SHP77 (cell line): ENCODE measurements around the gene TCP10L.
A peak's percentile ranks its signal among the peaks of the same experiment; 100 is the strongest.
"Not testable (repeated sequence)": the region's sequence is repeated elsewhere in the genome, so short reads cannot be mapped to it uniquely, and the experiment has no call there.

Experiments
- DNase-seq, 2 experiments: peaks; one replicate each; lab custom pipeline; 2025; lab: John Stamatoyannopoulos, UW

TCP10L gene

GRCh38 chr21:32585970-32586369, 647 bp upstream of the TCP10L start:
- DNase-seq = no peak

DNA sequence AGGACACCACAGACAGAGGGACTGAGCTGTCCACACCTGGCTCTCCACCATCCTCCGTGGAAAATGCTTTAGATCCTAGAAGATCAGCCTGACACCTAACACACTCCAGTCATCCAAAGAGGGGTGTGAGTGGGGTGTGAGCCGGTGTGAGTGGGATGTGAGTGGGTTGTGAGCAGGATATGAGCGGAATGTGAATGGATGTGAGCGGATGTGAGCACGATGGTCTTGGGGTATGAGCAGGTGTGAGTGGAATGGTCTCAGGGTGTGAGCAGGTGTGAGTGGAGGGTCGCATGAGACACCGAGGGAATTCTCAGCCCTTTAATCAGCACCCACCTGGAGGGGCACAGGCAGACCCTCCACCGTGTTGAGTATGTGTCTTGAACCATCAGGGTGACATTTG, 851 bp downstream of the TCP10L start:
- DNase-seq = no peak

- no peak for DNase-seq
Observed at GRCh38 chr21:32581732-32582131, 3.6 kb downstream of the TCP10L start.

DNA sequence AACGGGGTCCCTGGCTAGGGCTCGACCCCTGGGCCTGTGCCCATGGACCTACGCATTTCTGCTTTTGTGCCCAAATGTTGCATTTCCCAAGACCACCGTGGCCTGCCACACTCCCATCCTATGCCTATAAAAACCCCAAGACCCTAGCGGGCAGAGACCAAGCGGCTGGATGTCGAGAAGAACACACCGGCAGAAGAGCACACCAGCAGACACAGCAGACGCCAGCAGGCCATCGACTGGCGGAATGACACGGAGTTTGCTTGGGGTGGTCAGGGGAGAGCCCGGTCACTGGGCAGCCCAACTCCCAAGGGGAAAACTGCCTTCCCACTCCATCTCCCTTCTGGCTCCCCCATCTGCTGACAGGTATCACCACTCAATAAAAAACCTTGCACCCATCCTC, 4.4 kb downstream of the TCP10L start:
- DNase-seq = no peak

GRCh38 chr21:32578107-32578691, 7.1 kb downstream of the TCP10L start:
- peak; percentile 9 to 52 for DNase-seq

GRCh38 chr21:32576011-32576410, 9.3 kb downstream of the TCP10L start:
- no peak for DNase-seq

DNA sequence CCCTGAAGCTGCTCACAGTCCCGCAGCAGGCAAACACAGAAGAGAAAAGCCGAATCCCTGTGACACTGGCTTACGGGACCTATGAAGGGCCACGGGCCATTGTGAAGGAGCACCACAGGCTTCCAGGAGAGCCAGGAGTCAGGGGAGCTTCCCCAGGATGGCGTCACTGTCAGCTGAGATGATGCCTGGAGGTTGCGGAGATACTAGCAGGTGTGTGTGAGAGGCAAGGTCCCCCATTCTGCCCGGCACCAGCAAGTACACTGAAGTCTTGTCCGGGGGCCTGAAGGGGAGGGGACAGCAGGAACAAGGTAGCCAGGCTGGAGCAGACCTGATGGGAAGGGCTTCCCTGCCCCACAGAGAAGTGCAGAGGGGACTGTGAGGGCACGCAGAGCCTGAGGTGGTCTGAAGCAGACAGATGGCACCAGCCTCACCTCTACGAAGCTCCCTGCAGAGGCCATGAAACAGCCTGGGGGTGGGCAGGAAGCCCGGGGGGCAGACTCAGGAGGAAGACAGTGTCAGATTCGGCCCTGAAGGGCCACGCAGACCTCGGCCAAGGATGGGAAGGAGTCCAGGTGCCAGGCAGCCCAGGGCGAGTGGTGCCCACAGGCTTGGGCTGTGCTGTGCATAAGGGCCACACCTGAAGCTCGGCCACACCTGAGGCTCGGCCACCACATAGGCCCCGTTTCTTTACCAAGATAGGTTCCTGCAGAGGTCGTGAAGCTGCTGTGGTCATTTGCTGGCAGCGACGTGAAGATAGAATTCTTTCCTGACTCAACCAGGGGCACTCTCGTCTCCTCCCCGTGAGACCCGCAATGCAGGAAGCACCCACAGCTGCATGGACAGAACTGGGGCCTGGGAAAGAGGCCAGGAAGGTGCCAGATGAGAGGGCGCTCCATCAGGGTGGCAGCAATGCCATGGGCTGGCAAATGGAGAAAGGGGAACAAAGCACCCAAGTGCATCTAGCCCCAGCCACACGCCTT, 10.1 kb downstream of the TCP10L start:
- no peak for DNase-seq

DNA sequence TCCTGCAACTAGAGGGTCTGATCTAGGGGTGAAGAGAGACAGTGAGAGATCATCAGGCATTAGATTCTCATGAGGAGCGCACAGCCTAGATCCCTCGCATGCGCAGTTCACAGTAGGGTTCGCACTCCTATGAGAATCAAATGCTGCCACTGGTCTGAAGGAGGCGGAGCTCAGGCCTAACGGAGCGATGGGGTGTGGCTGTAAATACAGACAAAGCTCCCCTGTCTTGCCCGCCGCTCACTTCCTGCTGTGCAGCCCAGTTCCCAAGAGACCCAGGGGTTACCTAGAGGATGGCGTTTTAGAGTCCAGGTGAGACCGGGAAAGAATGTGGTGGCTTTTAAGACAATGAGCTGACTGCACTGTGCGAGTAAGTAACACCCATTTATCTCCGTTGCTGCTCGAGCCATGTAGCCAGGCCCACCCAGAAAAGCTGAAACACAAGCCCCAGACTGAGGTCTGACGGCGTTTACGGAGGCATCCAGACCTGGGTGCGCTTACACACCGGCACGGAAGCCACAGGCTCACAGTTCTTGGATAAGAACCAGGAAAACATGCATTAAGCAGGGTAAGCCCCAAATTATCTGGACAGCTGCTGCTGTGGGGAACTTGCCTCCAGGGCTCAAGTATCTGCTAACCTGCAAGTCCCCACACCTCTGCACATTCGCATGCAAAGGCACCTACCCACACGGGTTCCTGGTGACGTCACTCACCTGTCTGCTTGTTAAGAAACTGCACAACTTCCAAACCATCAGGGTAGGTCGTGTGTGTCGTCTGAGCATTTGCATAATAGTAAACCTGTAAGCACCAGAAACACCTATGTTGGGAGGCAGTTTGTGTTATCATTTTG, 12.5 kb downstream of the TCP10L start:
- DNase-seq = no peak

DNA sequence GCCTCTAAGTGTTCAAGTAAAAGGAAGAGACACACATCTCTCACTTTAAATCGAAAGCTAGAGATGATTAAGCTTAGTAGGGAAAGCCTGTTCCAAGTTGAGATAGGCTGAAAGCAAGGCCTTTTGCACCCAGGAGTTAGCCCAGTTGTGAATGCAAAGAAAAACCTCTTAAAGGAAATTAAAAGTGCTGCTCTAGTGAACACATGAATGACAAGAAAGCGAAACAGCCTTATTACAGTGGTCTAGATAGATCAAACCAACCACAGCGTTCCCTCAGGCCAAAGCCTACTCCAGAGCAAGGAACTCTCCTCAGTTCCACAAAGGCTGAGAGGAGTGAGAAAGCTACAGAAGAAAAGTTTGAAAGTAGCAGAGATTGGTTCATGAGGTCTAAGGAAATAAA, 14.9 kb downstream of the TCP10L start:
- DNase-seq = no peak

DNA sequence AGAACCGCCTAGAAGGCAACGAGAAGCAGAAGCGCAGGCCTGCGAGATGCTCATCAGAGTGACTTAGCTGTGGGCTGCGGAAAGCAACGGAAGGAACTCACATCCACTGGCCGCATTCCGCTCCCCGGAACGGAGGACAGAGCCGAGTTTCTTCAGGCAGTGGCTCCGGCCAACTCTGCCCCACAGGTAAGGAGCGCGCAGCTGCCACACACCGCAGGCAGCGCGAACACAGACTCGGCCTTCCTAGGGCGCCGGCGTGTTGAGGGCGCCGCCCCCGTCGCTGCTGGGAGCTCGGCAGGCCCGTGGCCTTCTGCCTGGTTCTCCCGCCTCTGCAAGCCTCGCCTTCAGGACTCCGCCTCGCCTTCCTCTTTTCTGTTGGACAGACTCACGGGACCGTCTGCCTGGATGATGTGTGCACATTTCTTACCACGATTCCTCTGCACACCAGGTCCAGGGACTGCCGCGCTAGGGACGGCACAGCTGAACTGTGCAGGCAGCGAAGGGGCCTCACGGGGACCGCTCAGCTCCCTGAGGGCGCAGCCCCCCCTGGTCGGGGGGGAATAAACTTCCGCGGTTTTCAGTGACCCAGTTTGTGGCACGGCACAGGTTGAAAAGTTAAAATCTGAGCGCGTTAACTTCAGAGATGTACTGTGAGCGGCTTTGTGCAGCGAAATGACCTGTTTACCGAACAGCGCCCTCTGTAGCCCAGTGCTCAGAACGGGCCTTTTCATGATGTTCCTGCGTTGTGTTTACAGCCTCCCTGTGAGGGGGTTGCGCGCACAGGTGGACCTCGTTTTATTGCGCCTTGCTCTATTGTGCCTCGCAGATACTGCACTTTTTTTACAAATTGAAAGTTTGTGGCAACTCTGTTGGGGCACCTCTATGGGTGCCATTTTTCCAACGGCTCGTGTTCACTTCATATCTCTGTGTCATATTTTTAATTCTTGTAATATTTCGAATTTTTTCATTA, 15.8 kb downstream of the TCP10L start:
- peak; percentile 63 to 68 for DNase-seq

GRCh38 chr21:32567626-32568025, 17.7 kb downstream of the TCP10L start:
- DNase-seq = no peak

GRCh38 chr21:32566741-32567389, 18.5 kb downstream of the TCP10L start:
- no peak for DNase-seq

DNA sequence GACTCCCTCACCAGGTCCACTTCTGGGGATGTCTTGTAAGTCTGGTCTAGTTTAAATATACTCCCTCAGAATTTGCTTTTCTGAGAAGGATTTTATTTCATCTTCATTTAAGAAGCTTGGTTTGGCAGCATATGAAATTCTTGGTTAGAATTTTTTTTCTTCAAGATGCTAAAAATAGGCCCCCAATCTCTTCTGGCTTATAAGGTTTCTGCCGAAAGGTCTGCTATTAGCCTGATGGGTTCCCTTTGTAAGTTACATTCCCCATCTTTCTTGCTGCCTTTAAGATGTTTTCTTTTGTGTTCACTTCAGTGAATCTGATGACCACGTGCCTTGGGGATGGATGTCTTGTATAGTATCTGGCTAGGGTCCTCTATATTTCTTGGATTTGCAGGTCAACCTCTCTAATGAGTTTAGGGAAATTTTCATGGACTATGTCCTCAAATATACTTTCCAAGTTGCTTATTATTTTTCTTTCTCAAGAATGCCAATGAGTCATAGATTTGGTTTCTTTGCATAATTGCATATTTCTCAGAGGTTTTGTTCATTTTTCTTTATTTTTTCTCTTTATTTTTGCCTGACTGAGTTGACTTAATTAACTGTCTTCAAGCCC, 19.4 kb downstream of the TCP10L start:
- no peak for DNase-seq

DNA sequence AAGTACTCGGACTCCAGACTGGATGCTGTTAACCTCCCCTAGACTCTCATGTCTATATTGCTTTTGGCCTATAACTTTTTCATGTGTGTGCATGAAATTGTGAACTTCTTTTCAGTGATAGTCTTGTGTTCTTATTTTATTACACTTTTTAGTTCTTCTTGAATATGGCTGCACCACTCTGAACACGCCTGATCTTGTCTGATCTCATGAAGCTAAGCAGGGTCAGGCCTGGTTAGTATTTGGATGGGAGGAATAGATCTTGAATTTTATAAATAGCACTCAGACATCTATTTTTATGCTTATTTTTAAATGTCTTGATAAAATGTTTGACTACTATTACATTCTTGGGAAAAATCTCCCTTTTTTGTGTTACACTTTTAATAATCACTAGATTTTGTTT, 22.4 kb downstream of the TCP10L start:
- DNase-seq = no peak

DNA sequence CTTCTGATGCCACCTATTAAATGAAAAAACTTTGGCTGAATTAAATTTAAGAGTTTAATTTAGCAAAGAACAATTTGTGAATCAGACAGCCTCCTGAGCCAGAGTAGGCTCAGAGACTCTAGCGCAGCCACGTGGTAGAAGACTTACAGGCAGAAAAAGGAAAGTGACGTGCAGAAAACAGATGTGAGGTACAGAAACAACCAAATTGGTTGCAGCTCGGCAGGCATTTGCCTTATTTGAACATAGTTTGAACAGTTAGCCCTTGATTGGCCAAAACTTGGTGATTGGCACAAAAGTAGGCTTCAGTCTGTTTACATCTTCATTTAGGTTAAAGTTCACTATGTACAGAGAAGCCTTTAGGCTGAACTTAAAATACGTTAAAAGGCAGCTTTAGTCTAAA, 22.9 kb downstream of the TCP10L start:
- DNase-seq = no peak

DNA sequence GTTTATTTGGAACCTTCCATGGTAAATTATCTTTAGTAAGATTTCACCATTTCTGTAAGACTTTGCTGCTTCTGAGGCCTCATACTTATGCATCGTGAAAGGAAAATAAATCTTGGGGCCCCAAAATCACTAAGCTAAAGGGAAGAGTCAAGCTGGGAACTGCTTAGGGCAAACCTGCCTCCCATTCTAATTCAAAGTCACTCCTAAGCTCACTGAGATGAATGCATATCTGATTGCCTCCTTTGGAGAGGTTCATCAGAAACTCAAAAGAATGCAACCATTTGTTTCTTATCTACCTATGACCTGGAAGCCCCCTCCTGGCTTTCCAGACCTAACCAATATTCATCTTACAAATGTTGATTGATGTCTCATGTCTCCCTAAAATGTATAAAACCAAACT, 23.8 kb downstream of the TCP10L start:
- DNase-seq = not testable (repeated sequence)

DNA sequence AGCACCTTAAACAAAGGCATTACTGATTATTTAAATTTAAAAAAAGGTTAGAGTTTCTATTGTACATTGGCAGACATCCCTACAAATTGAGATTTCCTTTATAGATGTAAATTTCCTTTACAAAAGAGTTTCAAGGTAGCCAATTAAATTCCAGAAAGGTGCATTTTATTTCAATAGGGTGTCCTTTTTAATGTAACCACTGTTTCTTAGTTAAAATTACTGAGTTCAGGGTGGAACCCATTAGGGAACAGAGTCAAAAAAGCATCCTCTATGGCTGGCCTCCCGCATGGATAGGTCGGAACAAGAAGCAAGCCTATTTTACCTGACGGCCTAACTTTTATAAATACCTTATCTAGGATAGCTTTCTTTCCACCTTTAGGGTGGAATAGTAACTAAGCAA, 24.4 kb downstream of the TCP10L start:
- DNase-seq = no peak

DNA sequence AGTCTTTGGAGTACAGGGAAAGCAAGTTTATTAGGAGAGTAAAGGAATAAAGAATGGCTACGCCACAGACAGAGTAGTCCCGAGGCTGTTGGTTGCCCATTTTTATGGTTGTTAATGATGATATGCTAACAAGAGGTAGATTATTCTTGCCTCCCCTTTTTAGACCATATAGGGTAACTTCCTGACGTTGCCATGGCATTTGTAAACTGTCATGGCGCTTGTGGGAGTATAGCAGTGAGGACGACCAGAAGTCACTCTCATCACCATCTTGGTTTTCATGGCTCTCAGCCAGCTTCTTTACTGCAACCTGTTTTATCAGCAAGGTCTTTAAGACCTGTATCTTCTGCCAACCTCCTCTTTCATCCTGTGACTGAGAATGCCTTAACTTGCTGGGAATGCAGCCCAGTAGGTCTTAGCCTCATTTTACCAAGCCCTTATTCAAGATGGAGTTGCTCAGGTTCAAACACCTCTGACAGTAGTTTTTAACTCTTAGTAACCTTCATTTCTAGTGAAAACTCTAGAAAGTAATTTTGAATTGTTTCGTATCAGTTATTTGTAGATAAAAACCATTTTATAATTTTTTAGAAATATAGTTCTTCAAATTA, 26.2 kb downstream of the TCP10L start:
- DNase-seq = no peak

GRCh38 chr21:32558106-32558505, 27.2 kb downstream of the TCP10L start:
- no peak for DNase-seq
